ENCODE measurements around the gene HADHA.

HADHA gene

GRCh38 chr2:26164641-26165211 lies 79.7 kb downstream of the HADHA start:
- no peak for TF ChIP-seq REST (IDR thresholded peaks at IDR 0.05; ENCODE audit: insufficient read depth in 1 of 2, low read depth in 2 of 2, low read length in 2 of 2)
- TF ChIP-seq TAF1 (IDR thresholded peaks at IDR 0.05; ENCODE audit: borderline replicate concordance, insufficient read depth, low read length): no peak
- TF ChIP-seq SIN3A (IDR thresholded peaks at IDR 0.05; ENCODE audit: borderline replicate concordance, insufficient read depth, low read length): no peak
- TF ChIP-seq FOXP2 (optimal IDR thresholded peaks at IDR 0.05; ENCODE audit: borderline replicate concordance, extremely low read depth, extremely low read length, insufficient read depth): no peak
- no peak for TF ChIP-seq POLR2AphosphoS5 (IDR thresholded peaks at IDR 0.05; ENCODE audit: low read depth, low read length)

- TF ChIP-seq FOXP2 (optimal IDR thresholded peaks at IDR 0.05; ENCODE audit: borderline replicate concordance, extremely low read depth, extremely low read length, insufficient read depth): no peak
- no peak for TF ChIP-seq REST (IDR thresholded peaks at IDR 0.05; ENCODE audit: insufficient read depth in 1 of 2, low read depth in 2 of 2, low read length in 2 of 2)
Observed at GRCh38 chr2:26164231-26164630, 80.2 kb downstream of the HADHA start.

- TF ChIP-seq SIN3A (IDR thresholded peaks at IDR 0.05; ENCODE audit: borderline replicate concordance, insufficient read depth, low read length): no peak
- TF ChIP-seq REST (IDR thresholded peaks at IDR 0.05; ENCODE audit: insufficient read depth in 1 of 2, low read depth in 2 of 2, low read length in 2 of 2): no peak
- TF ChIP-seq POLR2AphosphoS5 (IDR thresholded peaks at IDR 0.05; ENCODE audit: low read depth, low read length): no peak
- TF ChIP-seq TAF1 (IDR thresholded peaks at IDR 0.05; ENCODE audit: borderline replicate concordance, insufficient read depth, low read length): no peak
- TF ChIP-seq FOXP2 (optimal IDR thresholded peaks at IDR 0.05; ENCODE audit: borderline replicate concordance, extremely low read depth, extremely low read length, insufficient read depth): no peak
Observed at GRCh38 chr2:26162963-26163362, 81.5 kb downstream of the HADHA start.

GRCh38 chr2:26161926-26162325 lies 82.5 kb downstream of the HADHA start:
- TF ChIP-seq REST (IDR thresholded peaks at IDR 0.05; ENCODE audit: insufficient read depth in 1 of 2, low read depth in 2 of 2, low read length in 2 of 2): no peak
- TF ChIP-seq TAF1 (IDR thresholded peaks at IDR 0.05; ENCODE audit: borderline replicate concordance, insufficient read depth, low read length): no peak
- TF ChIP-seq POLR2AphosphoS5 (IDR thresholded peaks at IDR 0.05; ENCODE audit: low read depth, low read length): no peak
- no peak for TF ChIP-seq FOXP2 (optimal IDR thresholded peaks at IDR 0.05; ENCODE audit: borderline replicate concordance, extremely low read depth, extremely low read length, insufficient read depth)
- no peak for TF ChIP-seq SIN3A (IDR thresholded peaks at IDR 0.05; ENCODE audit: borderline replicate concordance, insufficient read depth, low read length)

- no peak for TF ChIP-seq TAF1 (IDR thresholded peaks at IDR 0.05; ENCODE audit: borderline replicate concordance, insufficient read depth, low read length)
- TF ChIP-seq POLR2AphosphoS5 (IDR thresholded peaks at IDR 0.05; ENCODE audit: low read depth, low read length): no peak
- TF ChIP-seq FOXP2 (optimal IDR thresholded peaks at IDR 0.05; ENCODE audit: borderline replicate concordance, extremely low read depth, extremely low read length, insufficient read depth): no peak
- no peak for TF ChIP-seq REST (IDR thresholded peaks at IDR 0.05; ENCODE audit: insufficient read depth in 1 of 2, low read depth in 2 of 2, low read length in 2 of 2)
- TF ChIP-seq SIN3A (IDR thresholded peaks at IDR 0.05; ENCODE audit: borderline replicate concordance, insufficient read depth, low read length): no peak
Observed at GRCh38 chr2:26157580-26157979, 86.9 kb downstream of the HADHA start.
